Endothelial cell (in vitro differentiated cells): Measurements from ENCODE around the gene PUS1. TPM values are rescaled to one million over a fixed set of nuclear protein-coding genes. Genes with fewer than 3 reads are reported as not detected.
"Not testable (repeated sequence)": the region's sequence is repeated elsewhere in the genome, so short reads cannot be mapped to it uniquely, and the experiment has no call there.

Experiments
- DNase-seq: peaks from one replicate; pipeline ENCODE4 v3.0.0; 2021; ENCODE audit warnings: low spot score
- H3K27ac Mint-ChIP-seq: one replicate; pipeline ENCODE4 v1.8.0; 2021; ENCODE audit warnings: mixed read lengths, inconsistent platforms; ENCODE audit not compliant: unreplicated experiment
- H3K27me3 Mint-ChIP-seq: one replicate; pipeline ENCODE4 v1.8.0; 2021; ENCODE audit warnings: mild to moderate bottlenecking, moderate library complexity, mixed read lengths, inconsistent platforms; ENCODE audit not compliant: unreplicated experiment
- H3K36me3 Mint-ChIP-seq: one replicate; pipeline ENCODE4 v1.8.0; 2021; ENCODE audit warnings: mild to moderate bottlenecking, low read depth, mixed read lengths, inconsistent platforms; ENCODE audit not compliant: unreplicated experiment
- H3K4me1 Mint-ChIP-seq: one replicate; pipeline ENCODE4 v1.8.0; 2021; ENCODE audit warnings: mild to moderate bottlenecking, mixed read lengths, inconsistent platforms; ENCODE audit not compliant: unreplicated experiment
- H3K4me3 Mint-ChIP-seq: one replicate; pipeline ENCODE4 v1.8.0; 2021; ENCODE audit warnings: mild to moderate bottlenecking, mixed read lengths, inconsistent platforms; ENCODE audit not compliant: unreplicated experiment
- H3K9me3 Mint-ChIP-seq: one replicate; pipeline ENCODE4 v1.8.0; 2021; ENCODE audit warnings: mixed read lengths, inconsistent platforms; ENCODE audit not compliant: unreplicated experiment
- CTCF ChIP-seq: fragments of 200-600 bp; sonication (generic); IDR thresholded peaks from one replicate; pipeline ENCODE4 v1.5.0; 2021; ENCODE audit warnings: antibody characterized with exemption; ENCODE audit not compliant: unreplicated experiment
- total RNA-seq: library from RNA; stranded (reverse); fragmentation: NEBNext Ultra II Directional; extraction: Animal tissue kit (Norgen Biotek cat#: 25700); gene quantifications from one replicate; pipeline ENCODE4 v1.2.1, GENCODE V29; 2021; ENCODE audit not compliant: unreplicated experiment

Gene PUS1
- total RNA-seq, 1 donor from 2014 or later, result 25.8 TPM

GRCh38 chr12:131984334-131984733 lies 55.3 kb downstream of the PUS1 start:
- Mint-ChIP-seq H3K4me1 (no peaks in the 10 kb centered on the region), H3K36me3 (peaks cover 36% of the 10 kb centered on the region), H3K4me3 (no peak overlapping the region), H3K27me3 (no peaks in the 10 kb centered on the region), H3K9me3 (no peaks in the 10 kb centered on the region), H3K27ac (no peak overlapping the region)
- TF ChIP-seq CTCF, result no peak
- no peak for DNase-seq

GRCh38 chr12:131985510-131985875 lies 56.4 kb downstream of the PUS1 start:
- H3K27me3 Mint-ChIP-seq, H3K9me3 Mint-ChIP-seq, H3K4me1 Mint-ChIP-seq, H3K4me3 Mint-ChIP-seq, DNase-seq, H3K27ac Mint-ChIP-seq: not testable (repeated sequence)
- H3K36me3 Mint-ChIP-seq, result peaks cover 41% of the 10 kb centered on the region

GRCh38 chr12:131986361-131986760 lies 57.3 kb downstream of the PUS1 start:
- H3K4me1 Mint-ChIP-seq, result no peaks in the 10 kb centered on the region
- H3K27ac Mint-ChIP-seq, result no peak overlapping the region
- DNase-seq, result no peak
- H3K4me3 Mint-ChIP-seq, result peak overlapping the region; percentile 74
- no peak for TF ChIP-seq CTCF
- no peaks in the 10 kb centered on the region for H3K9me3 Mint-ChIP-seq
- H3K27me3 Mint-ChIP-seq, result no peaks in the 10 kb centered on the region
- H3K36me3 Mint-ChIP-seq, result peaks cover 42% of the 10 kb centered on the region

- DNase-seq, result no peak
- no peak for TF ChIP-seq CTCF
- H3K36me3 Mint-ChIP-seq, result peaks cover 38% of the 10 kb centered on the region
- no peaks in the 10 kb centered on the region for H3K27me3 Mint-ChIP-seq
- no peaks in the 10 kb centered on the region for H3K4me1 Mint-ChIP-seq
- H3K27ac Mint-ChIP-seq, result no peak overlapping the region
- H3K4me3 Mint-ChIP-seq, result peak overlapping the region; percentile 18
- H3K9me3 Mint-ChIP-seq, result no peaks in the 10 kb centered on the region
These were observed 57.8 kb downstream of the PUS1 start for GRCh38 chr12:131986910-131987309.

GRCh38 chr12:131987552-131987951 lies 58.5 kb downstream of the PUS1 start:
- no peaks in the 10 kb centered on the region for H3K4me1 Mint-ChIP-seq
- H3K9me3 Mint-ChIP-seq, result no peaks in the 10 kb centered on the region
- H3K36me3 Mint-ChIP-seq, result peaks cover 34% of the 10 kb centered on the region
- DNase-seq, result no peak
- H3K27me3 Mint-ChIP-seq, result no peaks in the 10 kb centered on the region
- peak overlapping the region; percentile 3 for H3K27ac Mint-ChIP-seq
- no peak for TF ChIP-seq CTCF
- no peak overlapping the region for H3K4me3 Mint-ChIP-seq
